DMS153 treated with DMSO at 0.1 percent for 48 hours (cell line): ENCODE data around the gene POLR3C.
"Not testable (repeated sequence)": the region's sequence is repeated elsewhere in the genome, so short reads cannot be mapped to it uniquely, and the experiment has no call there.

Experiments
- DNase-seq: peaks from one replicate; lab custom pipeline; 2025; ENCODE audit not compliant: unreplicated experiment; lab: John Stamatoyannopoulos, UW

Gene POLR3C

DNA sequence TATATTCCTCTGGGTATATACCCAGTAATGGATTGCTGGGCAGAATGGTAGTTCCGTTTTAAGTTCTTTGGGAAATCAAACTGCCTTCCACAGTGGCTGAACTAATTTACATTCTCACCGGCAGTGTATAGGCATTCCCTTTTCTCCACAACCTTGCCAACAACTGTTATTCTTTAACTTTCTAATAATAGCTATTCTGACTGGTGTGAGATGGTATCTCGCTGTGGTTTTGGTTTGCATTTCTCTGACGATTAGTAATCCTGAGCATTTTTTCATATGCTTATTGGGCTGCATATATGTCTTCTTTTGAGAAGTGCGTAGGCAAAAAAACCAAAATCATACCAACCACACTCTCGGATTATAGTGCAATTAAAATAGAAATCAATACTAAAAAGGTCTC is 5.9 kb upstream of the POLR3C start:
- DNase-seq, result not testable (repeated sequence)

DNA sequence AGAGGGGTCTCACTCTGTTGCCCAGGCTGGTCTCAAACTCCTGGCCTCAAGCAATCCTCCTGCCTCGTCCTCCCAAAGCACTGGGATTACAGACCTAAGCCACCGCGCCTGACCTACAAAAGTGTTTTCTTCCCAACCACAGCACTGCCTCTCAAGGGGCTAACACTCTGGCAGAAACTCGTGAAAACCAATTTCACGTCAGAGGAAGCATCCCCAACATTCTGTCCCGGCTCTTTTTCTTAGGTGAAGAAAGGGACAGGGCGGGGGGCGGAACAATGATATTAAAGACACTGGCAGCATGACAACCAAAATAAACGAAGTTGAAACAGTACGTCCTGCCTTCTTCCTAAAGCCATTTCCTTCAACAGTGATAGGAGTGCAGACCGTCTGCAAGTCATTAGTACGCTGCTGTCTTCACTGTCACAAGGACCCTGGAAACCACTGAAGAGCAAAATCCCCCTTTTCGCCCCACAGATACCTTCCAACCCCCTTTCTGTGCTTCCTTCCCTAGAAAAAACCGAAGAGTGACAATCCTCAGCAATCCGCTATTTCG is 1.1 kb upstream of the POLR3C start:
- not testable (repeated sequence) for DNase-seq

GRCh38 chr1:145824499-145824842 is 471 bp downstream of the POLR3C start:
- DNase-seq, result no peak

DNA sequence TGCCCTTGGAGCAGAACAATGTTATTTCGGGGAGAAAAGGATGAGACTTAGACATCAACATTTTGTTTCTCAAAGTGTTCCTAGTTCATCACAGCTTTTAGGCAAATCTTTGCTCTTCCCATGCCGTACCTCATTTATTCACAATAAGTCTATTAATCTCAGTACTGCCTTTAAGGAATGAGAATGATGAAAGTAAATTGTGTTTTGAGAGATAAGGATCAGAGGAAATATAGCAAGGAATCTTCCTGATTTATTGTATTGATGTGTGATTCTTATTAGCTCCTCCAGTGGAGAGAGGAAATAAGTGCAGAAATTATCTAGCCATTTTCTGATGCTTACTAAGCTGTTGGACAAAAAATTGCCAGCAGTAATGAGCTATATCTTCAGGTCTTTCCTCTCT is 2.0 kb downstream of the POLR3C start:
- no peak for DNase-seq

GRCh38 chr1:145827966-145828365 is 4.0 kb downstream of the POLR3C start:
- no peak for DNase-seq

DNA sequence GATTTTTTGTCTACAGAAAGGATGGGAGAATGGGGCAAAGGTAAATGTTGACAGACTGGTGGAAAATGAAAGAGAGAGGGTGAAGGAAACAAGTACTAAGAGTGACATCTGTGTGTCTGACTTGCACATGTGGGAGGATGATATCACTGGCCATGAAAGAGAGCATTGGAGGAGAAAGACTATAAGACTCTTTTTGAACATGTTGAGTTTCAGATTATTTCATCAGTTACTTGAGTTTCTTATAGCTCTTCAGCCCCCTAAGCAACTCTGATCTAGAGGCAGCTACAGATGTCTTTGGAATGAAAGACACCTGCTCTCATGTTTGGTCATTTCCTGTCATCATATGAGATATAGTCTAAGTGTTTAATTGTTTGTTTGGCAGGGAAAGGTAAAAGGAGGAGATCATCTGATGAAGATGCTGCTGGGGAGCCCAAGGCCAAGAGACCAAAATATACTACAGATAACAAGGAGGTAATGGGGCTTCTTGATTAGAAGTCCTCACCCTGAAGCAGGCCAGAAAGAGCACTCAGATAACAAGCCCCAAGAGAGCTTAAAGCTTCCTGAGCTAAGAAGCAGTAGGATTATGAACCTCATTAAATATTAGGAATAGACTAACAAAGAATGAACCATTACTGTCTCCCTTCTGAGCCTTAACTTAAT is 4.5 kb downstream of the POLR3C start:
- DNase-seq, result no peak

- DNase-seq, result not testable (repeated sequence)
These were observed 6.8 kb downstream of the POLR3C start for GRCh38 chr1:145830810-145831209.

DNA sequence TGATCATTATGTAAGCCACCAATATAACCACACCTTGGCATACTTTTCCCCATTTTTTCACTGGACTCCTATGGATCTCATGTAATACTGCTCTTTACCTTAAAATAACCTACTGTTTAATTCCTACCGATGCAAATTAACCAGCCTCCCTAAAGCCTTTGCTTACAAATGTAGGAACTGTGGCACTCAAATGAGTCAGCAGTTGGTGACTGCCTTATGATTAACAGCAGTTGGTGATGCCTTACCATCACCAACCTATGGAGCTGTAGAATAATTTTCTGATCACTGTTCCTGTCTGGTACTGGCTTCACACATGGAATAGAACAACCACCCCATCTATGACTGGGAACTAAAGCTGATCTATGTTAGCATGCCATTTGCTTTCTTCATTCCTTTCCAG is 13.7 kb downstream of the POLR3C start:
- no peak for DNase-seq

DNA sequence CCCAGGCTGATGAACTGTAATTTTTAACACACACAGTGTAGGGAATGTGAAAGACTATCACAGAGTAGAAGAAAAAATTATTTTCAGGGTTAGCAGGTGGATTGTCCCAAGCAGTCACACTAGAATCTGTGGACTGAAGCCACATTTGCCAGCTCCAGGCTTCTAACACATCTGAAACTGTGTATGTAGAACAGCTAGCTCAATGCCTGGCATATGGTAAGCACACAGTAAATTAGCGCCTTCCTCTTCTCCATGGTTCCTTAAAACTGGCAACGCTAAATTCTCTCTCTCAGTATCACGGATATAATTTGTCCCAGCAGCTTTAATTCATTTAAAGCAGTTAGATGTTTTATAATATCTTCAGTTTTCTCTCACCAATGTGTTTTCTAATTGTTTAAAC is 19.0 kb downstream of the POLR3C start:
- no peak for DNase-seq

DNA sequence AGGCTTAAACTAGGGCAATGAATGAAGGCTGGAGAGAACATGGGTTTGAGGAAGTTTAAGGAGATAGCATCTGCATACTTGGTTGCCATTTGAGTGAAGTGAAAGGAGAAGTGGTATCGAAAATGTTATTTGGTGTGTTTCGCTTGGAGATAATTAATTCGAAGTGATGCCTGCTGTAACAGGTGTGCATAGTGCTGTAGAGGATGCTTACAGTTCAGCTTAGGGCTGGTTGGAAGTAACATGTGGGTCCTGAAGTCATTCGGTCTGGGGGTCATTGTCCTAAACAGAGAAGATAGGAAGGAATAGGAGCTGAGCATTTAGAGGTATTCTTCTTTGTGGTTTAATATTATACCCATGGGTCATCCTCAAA is 21.1 kb downstream of the POLR3C start:
- no peak for DNase-seq

- DNase-seq, result peak; percentile 69
These were observed 21.6 kb downstream of the POLR3C start, which contains the start of gene NUDT17 for GRCh38 chr1:145845514-145846161. TSS of gene NUDT17 (plus strand) at chr1:145845630. CDS start at chr1:145845641, 11 bp downstream.

- peak; percentile 12 for DNase-seq
These were observed 22.2 kb downstream of the POLR3C start for GRCh38 chr1:145846201-145846612.

DNA sequence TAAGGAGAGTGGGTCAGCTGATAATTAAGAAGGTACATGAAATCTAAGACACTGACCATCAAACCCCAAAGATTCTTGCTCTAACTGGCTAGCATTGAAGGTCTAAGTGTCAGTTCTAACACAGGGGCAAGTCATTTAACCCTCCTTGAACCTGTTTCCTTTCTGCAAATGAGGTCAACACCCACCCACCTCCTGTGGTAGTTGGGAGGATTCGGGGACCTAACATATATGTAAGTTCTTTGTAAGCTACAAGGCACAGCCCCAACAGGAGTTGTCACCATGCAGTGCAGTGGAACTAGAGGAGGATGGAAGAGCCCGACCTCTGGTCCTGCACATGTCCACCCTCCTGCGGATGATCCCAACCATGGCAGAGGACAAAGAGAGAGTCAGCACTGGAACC is 23.8 kb downstream of the POLR3C start:
- DNase-seq, result no peak

DNA sequence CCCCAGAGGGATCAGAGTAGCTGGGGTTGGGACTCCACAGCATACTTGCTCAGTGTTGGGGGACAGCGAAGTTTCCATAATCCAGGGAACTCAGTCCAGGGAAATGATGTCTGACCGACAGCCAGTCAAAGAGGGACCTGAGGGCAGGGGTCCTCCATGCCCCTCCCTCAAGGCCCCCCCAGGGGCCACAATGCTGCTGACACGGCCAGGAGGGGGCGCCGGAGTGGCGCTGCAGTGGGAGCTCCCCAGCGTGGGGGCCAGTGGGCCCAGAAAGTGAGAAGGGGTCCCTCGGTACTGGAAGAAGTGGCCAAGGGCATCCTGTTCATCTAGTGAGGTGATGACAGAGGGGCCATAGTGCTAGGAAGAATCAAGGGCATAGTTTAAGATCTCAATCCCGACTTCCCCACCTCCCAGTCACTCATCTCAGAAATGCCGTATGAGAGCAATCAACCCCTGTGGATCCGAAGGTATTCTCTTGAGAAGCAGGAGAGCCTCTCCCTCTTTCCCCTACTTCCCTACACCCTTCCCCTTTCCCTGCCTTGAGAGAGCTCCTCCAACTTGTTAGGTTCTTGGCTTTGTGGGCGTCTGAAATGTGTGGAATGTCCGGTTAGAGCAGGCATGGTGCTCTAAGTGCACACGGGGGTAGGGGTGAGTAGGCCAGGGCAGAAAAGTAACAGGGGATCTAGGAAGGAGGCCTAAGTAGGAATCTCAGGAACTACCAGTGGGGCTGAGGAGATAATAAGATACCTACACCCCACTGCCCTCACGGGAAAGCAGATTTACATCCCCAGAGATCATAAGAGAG is 25.6 kb downstream of the POLR3C start:
- DNase-seq, result no peak

- DNase-seq, result no peak
These were observed 31.5 kb downstream of the POLR3C start for GRCh38 chr1:145855426-145855948.

DNA sequence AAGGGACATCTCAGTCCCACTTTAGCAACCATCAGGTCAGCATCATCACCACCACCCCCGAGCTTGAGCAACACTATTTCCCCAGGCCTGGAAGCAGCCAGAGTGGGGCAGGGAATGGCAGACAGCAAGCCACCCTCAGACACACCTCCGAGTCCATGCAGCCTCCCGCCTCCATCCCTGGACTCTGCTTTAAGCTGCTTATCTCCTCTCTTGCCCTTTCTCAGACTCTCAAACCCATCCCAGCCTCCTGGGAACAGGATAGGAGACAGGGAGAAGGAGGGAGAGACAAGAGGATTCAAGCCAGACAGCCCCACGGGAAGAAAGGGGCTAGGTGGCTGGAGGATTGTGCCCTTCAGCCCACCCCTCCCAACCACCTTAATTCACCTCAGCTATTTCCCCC is 33.2 kb downstream of the POLR3C start:
- DNase-seq, result no peak

- DNase-seq, result peak; percentile 27
These were observed 34.4 kb downstream of the POLR3C start for GRCh38 chr1:145858238-145858900.

DNA sequence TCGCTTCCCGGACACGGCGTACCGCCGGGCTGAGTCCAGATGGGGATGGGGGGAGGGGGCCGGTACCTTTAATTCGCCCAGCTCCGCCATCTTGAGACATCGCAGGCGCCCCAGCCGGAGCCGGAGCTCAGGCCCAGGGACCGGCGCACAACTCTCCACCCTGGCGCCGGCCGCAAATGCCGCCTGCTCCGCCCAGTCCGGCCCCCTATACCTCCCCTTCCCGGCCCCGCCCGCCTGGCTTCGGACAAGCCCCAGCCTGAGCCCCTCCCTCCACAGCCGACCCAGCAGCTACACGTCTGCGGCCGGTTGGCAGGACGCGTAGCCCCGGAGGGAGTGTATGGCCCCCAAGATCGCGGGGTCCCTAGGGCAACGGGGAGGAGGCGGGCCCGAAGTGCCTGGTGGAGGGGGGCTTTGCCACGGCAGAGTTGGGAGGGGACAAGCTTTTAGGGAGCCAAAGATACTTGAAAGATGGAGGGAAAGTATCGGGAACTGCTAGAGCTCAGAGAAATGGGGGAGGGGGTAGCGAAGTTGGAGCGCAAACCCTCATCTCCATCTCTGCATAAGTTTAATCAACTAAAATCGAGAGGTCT is 35.0 kb downstream of the POLR3C start, which contains the start of gene PIAS3:
PIAS3 (minus strand) TSS at position 181 of the 590 bp plus-strand sequence; CDS start at position 90, 91 bp downstream.
- peak; percentile 88 for DNase-seq

DNA sequence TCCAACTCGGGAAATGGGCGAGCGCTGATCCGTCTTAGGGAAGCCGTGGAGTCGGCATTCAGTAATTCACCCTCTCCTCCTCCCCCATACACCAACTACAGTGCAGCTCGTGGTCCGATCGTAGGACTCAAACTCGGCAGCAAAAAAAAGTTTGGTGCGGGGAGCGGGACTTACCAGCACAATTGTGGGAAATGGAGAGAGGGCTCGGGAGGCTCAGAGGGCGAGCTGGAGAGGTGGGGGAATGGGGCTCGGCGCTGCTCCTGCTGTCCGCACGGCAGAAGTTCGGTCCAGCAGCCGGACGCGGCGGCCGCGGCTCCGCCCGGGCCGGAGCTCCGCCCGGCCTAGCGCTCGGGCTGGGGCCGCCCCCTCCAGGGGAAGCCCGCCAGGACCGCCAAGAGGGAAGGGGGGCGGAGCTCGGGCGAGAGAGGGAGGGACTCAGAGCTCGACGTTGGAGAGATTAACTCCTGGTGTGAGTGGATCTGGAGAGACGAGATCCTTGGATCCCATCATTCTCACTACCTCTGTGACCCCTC is 35.6 kb downstream of the POLR3C start:
- peak; percentile 88 for DNase-seq
